ENCODE data around the gene NEO1.

NEO1 gene

DNA sequence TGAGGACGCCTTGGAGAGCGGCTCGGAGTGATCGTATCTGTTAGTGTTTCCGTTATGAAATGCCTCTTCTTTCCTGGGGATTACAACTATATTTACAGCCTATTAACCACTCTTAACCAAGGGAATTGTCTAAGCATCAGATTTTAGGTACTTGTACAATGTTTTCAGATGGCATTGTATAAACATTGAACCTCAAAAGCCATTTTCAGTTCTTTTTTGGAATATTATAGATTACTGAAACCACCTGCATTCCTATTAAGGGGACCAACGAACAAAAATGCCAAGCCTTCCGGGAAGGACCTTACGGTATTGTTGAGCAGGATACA lies 1.1 kb downstream of the NEO1 start:
- Histone ChIP-seq H3K9me3 (ENCODE audit: low read length) (no peaks in the 10 kb centered on the region), H3K4me1 (ENCODE audit: insufficient read depth, low read length, severe bottlenecking) (peaks cover 8% of the 10 kb centered on the region), H3K79me2 (ENCODE audit: insufficient read depth, low read length) (no peaks in the 10 kb centered on the region), H4K20me1 (ENCODE audit: insufficient read depth, low read length) (no peaks in the 10 kb centered on the region), H3F3A (ENCODE audit: insufficient read depth, low read length) (no peaks in the 10 kb centered on the region), H3K4me2 (ENCODE audit: low read length) (peak overlapping the region; percentile 62), H3K9me2 (ENCODE audit: low read depth, low read length) (no peaks in the 10 kb centered on the region), H3K9ac (ENCODE audit: low read length) (no peak overlapping the region; the same call in 1 of the 2 replicates), H3K27ac (ENCODE audit: low read depth, low read length, poor library complexity, severe bottlenecking) (no peak overlapping the region), H3K27me3 (ENCODE audit: insufficient read depth, low read length) (no peaks in the 10 kb centered on the region), H3K36me3 (ENCODE audit: insufficient read depth, low read length) (no peaks in the 10 kb centered on the region), H2AFZ (ENCODE audit: low read length) (no peak overlapping the region), H3K4me3 (ENCODE audit: low read depth, low read length, poor library complexity, severe bottlenecking) (peak overlapping the region; percentile 63)
- TF ChIP-seq, protein P1, sequence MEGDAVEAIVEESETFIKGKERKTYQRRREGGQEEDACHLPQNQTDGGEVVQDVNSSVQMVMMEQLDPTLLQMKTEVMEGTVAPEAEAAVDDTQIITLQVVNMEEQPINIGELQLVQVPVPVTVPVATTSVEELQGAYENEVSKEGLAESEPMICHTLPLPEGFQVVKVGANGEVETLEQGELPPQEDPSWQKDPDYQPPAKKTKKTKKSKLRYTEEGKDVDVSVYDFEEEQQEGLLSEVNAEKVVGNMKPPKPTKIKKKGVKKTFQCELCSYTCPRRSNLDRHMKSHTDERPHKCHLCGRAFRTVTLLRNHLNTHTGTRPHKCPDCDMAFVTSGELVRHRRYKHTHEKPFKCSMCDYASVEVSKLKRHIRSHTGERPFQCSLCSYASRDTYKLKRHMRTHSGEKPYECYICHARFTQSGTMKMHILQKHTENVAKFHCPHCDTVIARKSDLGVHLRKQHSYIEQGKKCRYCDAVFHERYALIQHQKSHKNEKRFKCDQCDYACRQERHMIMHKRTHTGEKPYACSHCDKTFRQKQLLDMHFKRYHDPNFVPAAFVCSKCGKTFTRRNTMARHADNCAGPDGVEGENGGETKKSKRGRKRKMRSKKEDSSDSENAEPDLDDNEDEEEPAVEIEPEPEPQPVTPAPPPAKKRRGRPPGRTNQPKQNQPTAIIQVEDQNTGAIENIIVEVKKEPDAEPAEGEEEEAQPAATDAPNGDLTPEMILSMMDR (IDR thresholded peaks at IDR 0.05; ENCODE audit: low read length): no peak
- no peak for TF ChIP-seq EZH2 (IDR thresholded peaks at IDR 0.05; ENCODE audit: borderline replicate concordance, low read length)

DNA sequence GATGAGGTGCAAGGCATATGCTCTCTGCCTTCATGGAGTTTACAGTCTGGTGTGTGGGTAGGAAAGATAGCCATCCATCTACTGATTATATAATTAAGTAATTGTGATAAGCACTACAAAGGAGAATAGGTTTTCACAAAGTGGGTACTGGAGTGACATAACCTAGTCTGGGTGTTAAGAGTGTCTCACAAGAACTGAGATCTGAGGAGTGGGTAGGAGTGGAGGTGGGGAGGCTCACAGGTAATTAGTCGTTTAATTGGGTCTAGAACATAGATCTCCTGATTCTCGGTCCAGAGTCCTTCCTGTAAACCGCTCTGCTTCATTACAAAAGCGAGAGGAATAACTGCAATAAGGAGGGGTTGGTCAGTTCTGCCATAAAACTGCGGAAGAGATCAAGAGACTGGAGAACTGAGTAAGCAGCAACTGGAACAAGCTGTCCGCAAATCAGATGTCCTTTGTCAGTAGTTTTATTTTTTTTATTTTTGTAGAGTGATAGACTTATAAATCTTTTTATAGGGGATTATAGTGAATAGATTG lies 2.2 kb downstream of the NEO1 start:
- H3K79me2 ChIP-seq (ENCODE audit: insufficient read depth, low read length): no peaks in the 10 kb centered on the region
- H3K4me2 ChIP-seq (ENCODE audit: low read length): no peak overlapping the region

DNA sequence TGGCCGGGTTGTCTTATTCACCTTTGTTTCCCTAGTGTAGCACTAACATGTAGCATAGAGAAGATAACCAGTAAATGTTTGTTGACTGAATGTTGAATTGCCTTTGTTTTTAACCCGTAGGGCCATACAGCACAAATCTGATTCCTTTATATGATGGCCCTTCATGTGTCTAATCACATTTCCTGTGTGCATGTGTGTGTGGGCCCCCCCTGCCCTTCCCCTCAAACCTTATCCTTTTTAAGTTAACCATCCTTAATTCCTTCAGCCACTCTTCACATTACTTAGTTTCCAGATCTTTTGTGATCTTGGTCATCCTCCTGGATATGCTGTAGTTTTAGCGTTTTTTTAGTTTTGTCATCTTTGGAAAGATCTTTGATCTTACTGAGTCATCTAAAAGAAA lies 4.2 kb downstream of the NEO1 start:
- H3F3A ChIP-seq (ENCODE audit: insufficient read depth, low read length): no peaks in the 10 kb centered on the region
- no peak overlapping the region for H3K4me2 ChIP-seq (ENCODE audit: low read length)
- H4K20me1 ChIP-seq (ENCODE audit: insufficient read depth, low read length): no peaks in the 10 kb centered on the region
- H3K36me3 ChIP-seq (ENCODE audit: insufficient read depth, low read length): no peaks in the 10 kb centered on the region
- H3K4me3 ChIP-seq (ENCODE audit: low read depth, low read length, poor library complexity, severe bottlenecking): no peak overlapping the region
- no peaks in the 10 kb centered on the region for H3K9me2 ChIP-seq (ENCODE audit: low read depth, low read length)
- peaks cover 8% of the 10 kb centered on the region for H3K4me1 ChIP-seq (ENCODE audit: insufficient read depth, low read length, severe bottlenecking)
- H3K27ac ChIP-seq (ENCODE audit: low read depth, low read length, poor library complexity, severe bottlenecking): no peak overlapping the region
- H3K79me2 ChIP-seq (ENCODE audit: insufficient read depth, low read length): no peaks in the 10 kb centered on the region
- no peak for TF ChIP-seq EZH2 (IDR thresholded peaks at IDR 0.05; ENCODE audit: borderline replicate concordance, low read length)
- TF ChIP-seq, protein P1 (IDR thresholded peaks at IDR 0.05; ENCODE audit: low read length): no peak
- H3K9ac ChIP-seq (ENCODE audit: low read length): no peak overlapping the region
- no peak overlapping the region for H2AFZ ChIP-seq (ENCODE audit: low read length)
- no peaks in the 10 kb centered on the region for H3K27me3 ChIP-seq (ENCODE audit: insufficient read depth, low read length)
- H3K9me3 ChIP-seq (ENCODE audit: low read length): no peaks in the 10 kb centered on the region

More for the DNA sequence above, 2.2 kb downstream of the NEO1 start:
- Histone ChIP-seq H3K27me3 (ENCODE audit: insufficient read depth, low read length) (no peaks in the 10 kb centered on the region), H3K4me1 (ENCODE audit: insufficient read depth, low read length, severe bottlenecking) (peaks cover 8% of the 10 kb centered on the region), H2AFZ (ENCODE audit: low read length) (no peak overlapping the region), H3K36me3 (ENCODE audit: insufficient read depth, low read length) (no peaks in the 10 kb centered on the region), H3K9ac (ENCODE audit: low read length) (no peak overlapping the region), H3K4me3 (ENCODE audit: low read depth, low read length, poor library complexity, severe bottlenecking) (no peak overlapping the region), H3K9me3 (ENCODE audit: low read length) (no peaks in the 10 kb centered on the region), H3F3A (ENCODE audit: insufficient read depth, low read length) (no peaks in the 10 kb centered on the region), H4K20me1 (ENCODE audit: insufficient read depth, low read length) (no peaks in the 10 kb centered on the region), H3K27ac (ENCODE audit: low read depth, low read length, poor library complexity, severe bottlenecking) (no peak overlapping the region), H3K9me2 (ENCODE audit: low read depth, low read length) (no peaks in the 10 kb centered on the region)
- no peak for TF ChIP-seq EZH2 (IDR thresholded peaks at IDR 0.05; ENCODE audit: borderline replicate concordance, low read length)
- TF ChIP-seq, protein P1 (IDR thresholded peaks at IDR 0.05; ENCODE audit: low read length): no peak

All from OCI-LY1 (cell line).